NCI-H1105 (cell line): ENCODE measurements around the gene VLDLR.
A peak's percentile ranks its signal among the peaks of the same experiment; 100 is the strongest.

Experiments used
- DNase-seq: peaks from one replicate; lab custom pipeline; 2025; lab: John Stamatoyannopoulos, UW

VLDLR gene

DNA sequence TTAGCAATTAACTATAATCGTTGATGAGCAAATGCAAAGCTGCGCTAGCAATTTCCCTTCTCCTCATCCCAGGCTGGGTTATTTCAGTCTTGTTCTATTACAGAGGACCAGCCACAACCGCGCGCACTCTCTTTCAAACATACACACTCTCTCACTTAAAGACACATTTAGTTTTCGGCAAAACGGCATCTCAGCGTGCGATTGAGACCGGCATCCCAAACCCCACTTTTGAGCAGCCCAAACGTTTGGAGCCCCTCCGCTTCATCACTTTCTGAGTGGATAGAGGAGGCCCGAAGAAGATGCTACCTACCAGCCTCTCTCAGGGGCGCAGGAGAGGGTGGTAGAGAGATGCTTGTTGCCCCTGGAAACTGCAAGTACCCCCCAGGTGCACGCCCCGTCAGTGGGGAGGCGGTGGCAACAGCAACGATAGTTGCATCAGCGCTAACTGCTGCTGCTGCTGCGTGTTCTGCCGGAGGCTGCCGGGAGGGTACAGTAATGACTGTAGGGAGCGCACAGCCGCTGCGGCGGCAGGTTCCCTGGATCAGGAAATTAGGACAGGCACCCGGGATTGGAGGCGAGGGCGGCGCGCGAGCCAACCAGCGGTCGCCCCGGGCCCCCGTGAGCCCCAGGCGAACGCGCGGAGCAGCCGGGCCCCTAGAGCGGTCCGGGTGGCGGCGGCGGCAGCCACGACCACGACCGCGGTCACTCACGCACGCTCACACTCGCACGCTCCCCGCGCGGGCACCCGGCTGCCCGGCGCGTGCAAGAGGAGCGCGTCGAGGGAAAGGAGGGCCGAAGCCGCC is 467 bp upstream of the VLDLR start:
- DNase-seq, result peak; percentile 85

DNA sequence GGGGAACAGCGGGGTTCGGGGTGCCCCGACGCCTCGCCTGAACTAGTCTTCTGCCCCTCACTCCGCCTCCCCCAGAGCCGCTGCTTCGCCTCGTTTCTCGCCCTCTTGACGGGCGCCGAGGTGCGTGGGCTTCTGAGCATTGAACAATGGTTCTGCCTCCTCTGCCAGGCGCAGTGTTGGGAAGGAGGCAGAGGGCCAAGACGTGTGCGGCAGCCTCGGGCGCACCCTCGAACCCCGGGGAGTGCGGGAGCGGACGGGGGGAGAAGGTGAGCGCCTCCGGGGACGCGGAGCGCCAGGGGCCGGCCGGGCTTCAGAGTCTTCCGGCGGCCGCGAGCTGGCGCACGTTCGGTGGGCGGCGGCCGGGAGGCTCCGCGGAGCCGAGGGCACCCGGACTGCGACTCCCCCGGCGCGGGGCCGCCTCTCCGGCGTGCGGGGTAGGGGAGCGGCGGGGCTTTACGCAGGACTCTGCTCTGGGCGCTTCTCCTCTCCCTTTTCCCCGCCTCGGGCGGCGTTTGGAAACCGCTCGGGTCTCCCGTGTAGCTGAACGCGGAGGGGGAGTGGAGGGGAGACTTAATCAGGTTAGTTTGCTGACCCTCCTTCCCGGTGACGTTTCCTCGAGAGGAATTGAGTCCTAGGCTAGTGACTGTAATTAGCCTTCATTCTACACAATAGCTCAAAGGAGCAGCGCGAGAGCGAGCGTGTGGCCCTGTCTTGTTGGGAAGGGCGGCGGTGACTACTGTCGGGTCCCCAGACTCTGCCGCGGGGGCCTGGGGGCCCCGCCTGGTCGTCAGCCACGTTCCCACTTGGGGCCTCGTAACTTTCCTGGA is 1.1 kb downstream of the VLDLR start:
- DNase-seq, result peak; percentile 33

- DNase-seq, result peak; percentile 13
Observed at GRCh38 chr9:2623288-2624050, 1.9 kb downstream of the VLDLR start.

DNA sequence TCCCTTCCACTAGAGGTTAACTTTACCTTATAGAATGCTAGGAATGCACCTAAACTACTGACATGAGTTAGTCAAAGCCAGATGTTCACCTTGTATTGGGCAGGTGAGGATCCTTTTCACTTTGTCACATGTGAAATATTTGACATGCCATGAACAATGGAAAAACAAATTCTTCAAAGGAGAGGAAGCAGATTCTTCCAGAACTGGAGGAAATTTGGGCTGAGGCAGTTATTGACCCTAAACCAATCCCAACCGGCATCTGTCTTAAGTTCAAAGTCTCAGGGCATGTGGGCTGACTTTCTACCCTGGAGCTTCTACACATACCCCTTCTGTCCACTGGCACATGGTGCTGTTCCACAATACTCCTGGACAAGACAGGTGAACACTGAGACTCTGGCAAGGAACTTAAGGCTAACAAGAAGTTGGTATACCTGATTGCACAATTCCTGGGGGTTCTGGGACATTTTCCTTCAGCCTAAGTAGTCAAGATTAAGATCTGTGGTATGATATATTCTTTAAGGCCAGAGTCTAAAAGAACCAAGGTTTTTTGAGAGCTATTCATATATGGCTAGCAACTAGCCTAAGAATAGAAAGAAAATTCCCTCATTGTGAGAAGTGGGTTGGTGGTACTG is 2.6 kb downstream of the VLDLR start:
- no peak for DNase-seq

GRCh38 chr9:2625427-2625826 is 3.8 kb downstream of the VLDLR start:
- no peak for DNase-seq

DNA sequence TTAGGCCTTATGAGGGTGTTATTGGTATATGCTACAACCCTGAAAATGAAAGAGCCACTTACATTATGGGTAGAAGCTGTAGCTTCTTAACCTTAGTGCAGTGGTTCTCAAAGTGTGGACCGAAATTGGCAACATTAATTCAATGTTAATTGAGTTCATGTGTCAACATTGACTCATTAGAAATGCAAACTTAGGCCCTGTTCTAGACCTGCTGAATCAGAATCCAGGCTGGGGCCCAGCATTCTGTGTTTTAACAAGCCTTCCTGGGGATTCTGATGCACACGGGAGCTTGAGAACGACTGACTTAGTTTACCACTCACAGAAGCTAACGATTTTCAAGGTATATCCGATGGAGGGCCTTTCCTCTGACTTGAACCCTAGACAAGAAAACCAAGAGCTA is 7.3 kb downstream of the VLDLR start:
- DNase-seq, result no peak

DNA sequence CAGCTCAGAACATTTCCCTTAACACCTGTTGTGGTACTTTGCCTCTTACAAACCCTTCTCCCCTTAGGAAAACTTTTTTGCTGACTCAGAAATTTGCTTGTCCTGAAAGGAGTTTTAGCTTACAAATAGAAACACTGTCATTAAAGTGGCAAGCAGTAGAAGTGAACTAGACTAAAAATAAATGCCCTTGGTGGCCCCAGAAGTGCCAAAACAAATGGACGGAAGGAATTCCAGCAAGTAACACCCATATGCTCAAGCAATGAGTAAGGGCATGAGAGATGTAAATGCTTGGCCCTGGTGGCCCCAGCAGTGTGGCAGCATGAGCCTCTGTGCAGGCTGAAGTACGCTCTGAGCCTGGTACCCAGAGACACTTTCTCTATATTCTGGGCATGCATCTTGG is 8.6 kb downstream of the VLDLR start:
- DNase-seq, result no peak

GRCh38 chr9:2631263-2631662 is 9.7 kb downstream of the VLDLR start:
- no peak for DNase-seq

- DNase-seq, result no peak
Observed at GRCh38 chr9:2634153-2634552, 12.6 kb downstream of the VLDLR start.

DNA sequence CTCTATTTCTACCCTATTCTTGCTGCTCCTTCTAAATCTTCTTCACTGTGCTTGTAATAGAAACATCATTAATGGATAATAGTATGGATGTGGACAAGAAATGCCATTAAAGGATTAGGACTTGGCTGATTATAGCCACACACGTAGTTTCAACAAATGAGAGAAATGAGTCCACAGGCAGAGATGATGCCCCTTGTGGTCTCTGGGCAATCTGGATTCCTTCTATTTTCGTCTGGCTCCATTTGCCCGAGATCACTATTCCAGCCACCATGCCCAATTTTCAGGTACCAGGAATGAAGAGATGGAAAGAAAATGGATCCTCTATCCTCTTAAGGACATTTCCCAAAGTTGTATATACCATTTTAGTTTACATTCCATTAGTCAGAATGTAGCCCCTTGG is 13.2 kb downstream of the VLDLR start:
- no peak for DNase-seq

DNA sequence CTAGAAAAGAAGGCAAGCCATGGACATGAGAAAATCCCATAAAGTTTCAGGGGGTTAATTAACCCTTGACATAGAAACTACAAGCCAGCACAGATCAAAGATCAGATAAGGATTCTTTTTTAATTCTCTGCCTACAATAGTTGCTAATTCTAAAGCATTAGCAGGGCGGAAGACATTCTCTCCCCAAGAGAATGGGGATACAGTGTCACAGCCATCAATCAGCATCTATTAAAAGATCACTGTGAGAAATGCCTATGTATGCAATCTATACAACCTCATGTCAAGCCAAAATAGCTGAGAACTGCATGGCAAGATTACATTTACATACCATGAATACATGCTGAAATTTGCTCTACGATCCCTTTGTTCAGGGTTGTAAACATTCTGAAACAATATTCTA is 14.3 kb downstream of the VLDLR start:
- no peak for DNase-seq

GRCh38 chr9:2637390-2637789 is 15.8 kb downstream of the VLDLR start:
- no peak for DNase-seq

DNA sequence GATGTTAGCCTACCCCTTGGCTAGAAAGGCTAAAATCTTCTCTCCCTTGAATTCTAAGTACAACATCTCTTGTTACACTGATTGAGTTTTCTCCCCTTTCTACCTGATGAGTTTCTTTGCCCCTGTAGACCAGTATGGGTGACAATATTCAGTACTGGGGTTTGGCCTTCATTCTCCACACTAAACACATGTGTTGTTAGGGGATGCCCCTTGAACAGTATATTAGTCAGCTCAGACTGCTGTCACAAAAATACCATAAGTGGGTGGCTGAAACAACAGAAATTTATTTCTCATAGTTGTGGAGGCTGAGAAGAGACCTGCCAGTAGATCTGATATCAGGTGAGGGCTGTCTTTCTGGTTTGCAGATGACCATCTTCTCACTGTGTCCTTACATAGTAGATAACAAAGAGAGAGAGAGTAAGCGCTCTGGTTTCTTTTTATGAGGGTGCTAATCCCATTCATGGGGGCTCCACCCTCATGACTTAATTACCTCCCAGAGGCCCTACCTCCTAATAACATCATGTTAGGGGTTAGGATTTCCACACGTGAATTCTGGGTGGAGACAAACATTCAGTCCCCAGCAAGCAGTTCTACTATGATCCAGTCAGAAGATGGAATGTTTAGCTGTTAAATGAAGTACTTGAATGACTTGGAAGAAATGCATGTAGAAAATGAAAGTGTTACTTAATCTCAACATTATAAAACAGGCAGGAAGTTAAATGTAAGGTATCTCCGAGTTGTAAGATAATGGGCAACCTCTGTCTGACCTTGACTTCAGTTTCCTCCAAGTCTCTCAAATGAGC is 17.5 kb downstream of the VLDLR start:
- DNase-seq, result no peak

- no peak for DNase-seq
Observed at GRCh38 chr9:2639786-2640185, 18.2 kb downstream of the VLDLR start.

DNA sequence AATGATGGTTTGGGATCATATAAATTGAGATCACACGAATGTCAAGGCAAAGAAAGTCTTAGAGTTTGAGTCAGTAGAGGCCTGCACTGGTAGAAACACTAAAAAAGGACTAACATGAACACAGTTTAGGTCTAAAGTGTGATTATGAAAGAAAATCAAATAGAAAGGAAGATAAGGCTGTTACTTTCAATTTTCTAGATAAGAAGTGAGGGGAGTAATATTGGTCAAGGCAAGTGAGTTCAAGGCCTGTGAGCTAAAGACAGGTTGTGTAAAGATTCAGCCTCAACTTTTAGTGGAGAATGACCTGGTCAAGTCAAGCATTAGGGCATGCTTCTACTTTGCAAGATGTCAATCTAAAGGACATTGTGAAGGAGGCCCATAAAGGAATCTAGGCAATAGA is 19.0 kb downstream of the VLDLR start:
- no peak for DNase-seq

- no peak for DNase-seq
Observed at GRCh38 chr9:2641033-2641432, 19.4 kb downstream of the VLDLR start.

- no peak for DNase-seq
Observed at GRCh38 chr9:2642068-2642467, 20.5 kb downstream of the VLDLR start.

DNA sequence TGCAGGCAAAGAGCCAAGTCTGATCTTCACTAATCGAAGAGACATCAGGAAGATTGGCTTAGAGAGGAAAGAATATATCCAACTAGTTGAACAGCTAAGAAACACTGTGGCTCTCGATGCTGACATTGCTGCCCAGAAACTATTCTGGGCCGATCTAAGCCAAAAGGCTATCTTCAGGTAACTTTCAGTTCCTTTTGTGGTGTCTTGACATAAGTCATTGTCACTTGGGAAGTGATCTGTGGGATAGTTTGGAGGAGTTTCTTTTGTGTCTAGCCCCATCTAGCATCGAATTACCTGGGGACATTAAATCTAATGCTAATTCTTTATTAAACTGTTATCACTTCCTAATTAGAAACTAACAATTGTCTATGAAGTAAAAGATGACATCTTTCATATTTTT is 24.0 kb downstream of the VLDLR start:
- DNase-seq, result no peak

DNA sequence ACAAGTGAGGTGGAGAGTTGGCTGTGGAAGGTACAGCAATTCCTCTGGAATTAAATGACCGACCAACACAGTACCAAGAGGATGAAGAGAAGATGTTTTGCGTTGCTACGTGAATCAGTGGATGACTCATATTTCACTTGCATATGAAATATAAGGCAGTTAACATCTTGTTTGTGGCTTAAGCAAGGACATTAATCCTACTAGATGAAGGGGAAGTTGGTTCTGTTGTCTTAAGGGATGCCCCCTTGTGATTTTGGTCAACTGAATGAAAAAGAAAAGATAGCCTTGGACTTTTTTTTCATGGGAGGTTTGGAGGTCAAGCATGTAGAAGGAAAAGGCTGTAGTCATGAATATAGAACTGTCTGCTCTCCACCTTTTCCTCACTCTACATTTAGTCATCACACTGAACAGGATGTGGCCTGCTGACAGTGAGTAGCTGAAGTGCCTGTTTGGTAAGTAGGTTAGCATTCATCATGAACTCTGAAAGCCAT is 33.9 kb downstream of the VLDLR start:
- DNase-seq, result no peak

- DNase-seq, result no peak
Observed at GRCh38 chr9:2657427-2657826, 35.8 kb downstream of the VLDLR start.

DNA sequence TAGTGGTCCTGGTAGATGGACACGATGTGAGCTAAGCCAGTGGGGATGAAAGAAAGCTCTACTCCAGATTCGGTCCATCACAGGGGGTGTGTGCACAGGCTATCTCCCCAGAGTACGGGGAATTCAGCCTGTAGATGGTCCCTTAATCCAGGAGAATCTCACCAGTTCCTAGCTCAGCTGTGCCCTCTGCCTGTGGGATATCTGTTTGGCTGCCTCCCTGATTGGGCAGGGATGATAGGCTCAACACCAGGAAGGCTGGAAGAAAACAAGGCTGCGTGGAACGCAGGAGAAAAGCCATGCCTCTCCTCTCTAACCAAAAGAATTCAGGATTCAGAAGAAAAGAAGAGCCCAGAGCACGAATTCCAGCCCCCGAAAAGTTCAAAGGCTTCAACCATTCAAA is 40.9 kb downstream of the VLDLR start:
- no peak for DNase-seq
